Stimulated activated CD4-positive, alpha-beta T cell treated with anti-CD3 and anti-CD28 coated beads, Interleukin-1b, Interleukin-23, amount 100 ng/mL, for 4 hours (primary cell): ENCODE measurements around the gene MED23.

Experiments
- DNase-seq, 2 donors: peaks; one replicate each; pipeline ENCODE4 v3.0.0-alpha.2; 2020; ENCODE audit warnings: low read depth in 2 of 2

The MED23 gene

GRCh38 chr6:131641554-131641953 lies 13.5 kb upstream of the MED23 start:
- DNase-seq, result no peak

- no peak for DNase-seq
Measured at GRCh38 chr6:131640576-131640975, 12.5 kb upstream of the MED23 start.

GRCh38 chr6:131640100-131640499 lies 12.1 kb upstream of the MED23 start:
- no peak for DNase-seq

GRCh38 chr6:131638013-131638412 lies 10.0 kb upstream of the MED23 start:
- no peak for DNase-seq

GRCh38 chr6:131636880-131637792 lies 9.1 kb upstream of the MED23 start, which contains the start of gene ENPP3:
Gene ENPP3 (plus strand): TSS chr6:131637302. CDS start chr6:131637385, 83 bp downstream.
- DNase-seq, result no peak

GRCh38 chr6:131635384-131636340 lies 7.6 kb upstream of the MED23 start:
- DNase-seq, result no peak

GRCh38 chr6:131631625-131632289 lies 3.7 kb upstream of the MED23 start:
- DNase-seq, result no peak

- DNase-seq, result no peak
Measured at GRCh38 chr6:131629651-131630050, 1.6 kb upstream of the MED23 start.

- no peak for DNase-seq
Measured at GRCh38 chr6:131628726-131629125, 684 bp upstream of the MED23 start.

GRCh38 chr6:131615275-131615674 lies 12.8 kb downstream of the MED23 start:
- DNase-seq, result no peak

GRCh38 chr6:131613296-131613925 lies 14.6 kb downstream of the MED23 start:
- DNase-seq, result no peak

- no peak for DNase-seq
Measured at GRCh38 chr6:131602781-131603312, 25.2 kb downstream of the MED23 start.

GRCh38 chr6:131600716-131601115 lies 27.3 kb downstream of the MED23 start:
- no peak for DNase-seq

- no peak for DNase-seq
Measured at GRCh38 chr6:131597446-131597845, 30.6 kb downstream of the MED23 start.

- DNase-seq, result no peak
Measured at GRCh38 chr6:131594074-131594473, 34.0 kb downstream of the MED23 start.

GRCh38 chr6:131592935-131593334 lies 35.1 kb downstream of the MED23 start:
- no peak for DNase-seq

GRCh38 chr6:131588643-131589042 lies 39.4 kb downstream of the MED23 start:
- DNase-seq, result no peak

- DNase-seq, result no peak
Measured at GRCh38 chr6:131587909-131588308, 40.1 kb downstream of the MED23 start.

GRCh38 chr6:131586543-131586942 lies 41.5 kb downstream of the MED23 start:
- DNase-seq, result no peak

- no peak for DNase-seq
Measured at GRCh38 chr6:131581523-131581922, 46.5 kb downstream of the MED23 start.

GRCh38 chr6:131575834-131576478 lies 52.1 kb downstream of the MED23 start:
- DNase-seq, result no peak
